K562 (cell line): Measurements from ENCODE around the gene PTPRG. TPM values are rescaled to one million over a fixed set of nuclear protein-coding genes. Genes with fewer than 3 reads are reported as not detected.

ENCODE experiments used
- ATAC-seq: fragments of 200-7000 bp; cut with Tn5 transposase; 3 replicates; pipeline ENCODE4 v1.9.1; 2020; ENCODE audit warnings: moderate library complexity
- BruUV-seq: library from RNA; stranded (reverse); fragments of 400-500 nt; replicated peaks from 2 replicates; lab custom pipeline; 2021; lab: Mats Ljungman, UMichigan
- CTCF ChIA-PET: fragments of 300-600 bp; formaldehyde crosslinking; extraction: SDS; loops from one replicate; lab custom pipeline; 2021; ENCODE audit warnings: low intra/inter-chr PET ratio; lab: Yijun Ruan, JAX
- POLR2A ChIA-PET: fragments of 300-600, 350-650 bp; sonication (Branson Sonifier 250); formaldehyde crosslinking; extraction: SDS; loops from one replicate; lab custom pipeline; 2021; ENCODE audit warnings: antibody characterized with exemption, inconsistent platforms; lab: Yijun Ruan, JAX
- DNase-seq, 4 experiments: peaks; one replicate each; pipeline versions ENCODE4 v3.0.0 to v3.0.0-alpha.2; 2011 to 2018; ENCODE audit warnings: low spot score in 3 of 4, mixed read lengths in 3 of 4; ENCODE audit errors: extremely low read depth in 1 of 4
- FAIRE-seq: peaks from 2 replicates; lab custom pipeline; 2011; peaks lifted over from hg19 to GRCh38; lab: Jason Lieb, UNC
- H2AFZ ChIP-seq: 2 replicates; pipeline ENCODE4 v1.6.0; 2011; ENCODE audit warnings: low read depth, low read length, control low read depth, inconsistent platforms
- H3K27ac ChIP-seq: fragments of 200-600 bp; 3 replicates; pipeline ENCODE4 v1.8.0; 2011; ENCODE audit warnings: low read depth, mild to moderate bottlenecking, control low read depth, inconsistent platforms, low read length, moderate library complexity, mixed read lengths; ENCODE audit errors: extremely low read depth
- H3K27me3 ChIP-seq, 2 experiments: fragments of 300-600 bp in 1 of 2; 2 replicates in 1 of 2; 3 replicates in 1 of 2; pipeline versions ENCODE4 v1.6.0 to v1.8.0; 2011; ENCODE audit warnings: inconsistent platforms in 2 of 2, low read length in 2 of 2, mild to moderate bottlenecking in 1 of 2, mixed read lengths in 1 of 2, moderate library complexity in 1 of 2; ENCODE audit not compliant: control insufficient read depth in 2 of 2, insufficient read depth in 2 of 2
- H3K36me3 ChIP-seq: fragments of 300-600 bp; 3 replicates; pipeline ENCODE4 v1.8.0; 2011; ENCODE audit warnings: mild to moderate bottlenecking, low read length, inconsistent platforms; ENCODE audit not compliant: control insufficient read depth, insufficient read depth
- H3K4me1 ChIP-seq, 2 experiments: fragments of 200-600 bp in 1 of 2; replicated peaks in 1 of 2; 2 replicates in 1 of 2; 3 replicates in 1 of 2; pipeline versions ENCODE4 v1.5.1 to v1.8.0; 2011; ENCODE audit warnings: inconsistent platforms in 2 of 2, low read length in 2 of 2, mild to moderate bottlenecking in 1 of 2, mixed read lengths in 1 of 2, moderate library complexity in 1 of 2; ENCODE audit not compliant: control insufficient read depth in 2 of 2, insufficient read depth in 2 of 2
- H3K4me2 ChIP-seq: 2 replicates; pipeline ENCODE4 v1.6.1; 2011; ENCODE audit warnings: low read length, control low read depth, inconsistent platforms, mixed read lengths; ENCODE audit not compliant: insufficient read depth
- H3K4me3 ChIP-seq: fragments of 200-600 bp; sonication (generic), shearing (Covaris generic); 2 replicates; pipeline ENCODE4 v1.5.1; 2016; ENCODE audit warnings: control low read depth, inconsistent platforms
- H3K79me2 ChIP-seq: fragments of 200-600 bp; 3 replicates; pipeline ENCODE4 v1.8.0; 2011; ENCODE audit warnings: low read length, inconsistent platforms; ENCODE audit not compliant: control insufficient read depth, insufficient read depth
- H3K9ac ChIP-seq, 2 experiments: 2 replicates each; pipeline versions ENCODE4 v1.6.0 to v1.6.1; 2011; ENCODE audit warnings: low read depth in 2 of 2, low read length in 2 of 2, control low read depth in 1 of 2, inconsistent platforms in 1 of 2, mild to moderate bottlenecking in 1 of 2, mixed read lengths in 1 of 2; ENCODE audit not compliant: insufficient read depth in 1 of 2
- H3K9me1 ChIP-seq: one replicate; pipeline ENCODE4 v1.6.0; 2011; ENCODE audit warnings: inconsistent platforms, mild to moderate bottlenecking, low read length, moderate library complexity; ENCODE audit not compliant: control insufficient read depth, insufficient read depth
- H3K9me3 ChIP-seq: replicated peaks from 2 replicates; pipeline ENCODE4 v1.5.1; 2011; ENCODE audit warnings: low read depth, low read length, inconsistent platforms; ENCODE audit not compliant: control insufficient read depth, insufficient read depth
- H4K20me1 ChIP-seq: replicated peaks from 2 replicates; pipeline ENCODE4 v1.6.1; 2011; ENCODE audit warnings: low read length, inconsistent platforms, mixed read lengths; ENCODE audit not compliant: control insufficient read depth, insufficient read depth
- CBFA2T2 ChIP-seq: fragments of 450-650 bp; conservative IDR thresholded peaks from 2 replicates; pipeline ENCODE4 v1.6.1; 2017; ENCODE audit warnings: mild to moderate bottlenecking
- HDAC2 ChIP-seq: fragments of 450-650 bp; IDR thresholded peaks from 2 replicates; pipeline ENCODE4 v1.6.1; 2016; ENCODE audit warnings: mild to moderate bottlenecking
- ID3 ChIP-seq, 2 experiments: fragments of 250-450 bp in 1 of 2; fragments of 450-650 bp in 1 of 2; sonication (Bioruptor Pico) in 1 of 2; IDR thresholded peaks; 2 replicates each; pipeline versions ENCODE4 v1.6.1 to v1.8.0; 2016 to 2021; ENCODE audit warnings: mild to moderate bottlenecking in 2 of 2, moderate library complexity in 2 of 2, missing compliant biosample characterization in 1 of 2, missing genetic modification characterization in 1 of 2
- KDM2B ChIP-seq: fragments of 250-450 bp; sonication (Bioruptor Pico); IDR thresholded peaks from 2 replicates; pipeline ENCODE4 v1.8.0; 2021; ENCODE audit warnings: mild to moderate bottlenecking, moderate library complexity
- NFE2L1 ChIP-seq: fragments of 450-650 bp; IDR thresholded peaks from 2 replicates; pipeline ENCODE4 v1.6.1; 2016; ENCODE audit warnings: missing genetic modification characterization, low read depth, mild to moderate bottlenecking, missing compliant biosample characterization, moderate library complexity, borderline replicate concordance
- NKRF ChIP-seq: fragments of 450-650 bp; IDR thresholded peaks from 2 replicates; pipeline ENCODE4 v1.6.1; 2016; ENCODE audit warnings: borderline replicate concordance
- XRCC4 ChIP-seq: IDR thresholded peaks from one replicate; pipeline ENCODE4 v1.6.1; 2011; ENCODE audit not compliant: insufficient read depth, insufficient read length; ENCODE audit errors: extremely low read depth
- ZBTB12 ChIP-seq: fragments of 250-450 bp; sonication (Bioruptor Pico); IDR thresholded peaks from 2 replicates; pipeline ENCODE4 v1.4.0; 2020
- WGBS: fragments of 100-300 bp; shearing (Covaris generic); methylation state at CpG from one replicate; pipeline ENCODE4 v1.1.6; 2016; ENCODE audit warnings: low coverage, mixed read lengths; ENCODE audit not compliant: insufficient coverage; ENCODE audit errors: missing lambda C conversion rate; 5-methylcytosine and 5-hydroxymethylcytosine counted together
- in situ Hi-C: fragments of 300-500 bp; cut with MboI; formaldehyde crosslinking; loops from 4 replicates; pipeline ENCODE4 v1.15.0; 2018; ENCODE audit warnings: inconsistent platforms, mixed read lengths
- intact Hi-C: fragments of 100-400 bp; cut with micrococcal nuclease; formaldehyde crosslinking; loops from 2 replicates; pipeline ENCODE4 v1.14.2; 2022
- polyA plus RNA-seq, 8 experiments: library from polyadenylated mRNA; depleted of rRNA in 4 of 8; stranded (reverse) in 5 of 8; unstranded in 3 of 8; fragments of >200 nt; fragmentation: Nextera tagmentation in 2 of 8; fragmentation: Illumina TruSeq in 1 of 8; extraction: Ambion mirVana in 2 of 8; extraction: Trizol in 1 of 8; gene quantifications; 2 replicates each; pipeline versions ENCODE4 v1.2.1 to v1.2.3, GENCODE V29; 2011 to 2014; ENCODE audit warnings: inconsistent platforms in 1 of 8, missing spikeins in 1 of 8
- total RNA-seq, 7 experiments: library from RNA; depleted of rRNA in 6 of 7; stranded (reverse); fragments of >200 nt in 6 of 7; fragmentation: Illumina TruSeq in 2 of 7; extraction: Trizol in 2 of 7; gene quantifications; 2 replicates each; pipeline versions ENCODE4 v1.2.1 to v1.2.3, GENCODE V29; 2011 to 2021; ENCODE audit warnings: low replicate concordance in 1 of 7

PTPRG gene
- total and polyA plus RNA-seq, 9 of the 15 experiments (the other 6 are each of a cell fraction or from before 2014, with no cell fraction given), result 0.16 TPM; not detected in 8

- no peak overlapping the region for H3K27ac ChIP-seq
- no peaks in the 10 kb centered on the region for H3K9me3 ChIP-seq
- ChIA-PET CTCF (no interaction called here), POLR2A (no interaction called here)
- WGBS, result 3% methylated on average over 3 of the region's 3 CpGs
- H3K9ac ChIP-seq, result no peak overlapping the region
- H3K4me3 ChIP-seq, result no peak overlapping the region
- no peak overlapping the region for H3K4me2 ChIP-seq
- peaks cover 0 to 5% of the 10 kb centered on the region in 2 experiments; a peak in 1 of 5 replicates for H3K27me3 ChIP-seq
- DNase-seq, result no peak
- intact Hi-C loops (no loop called here), in situ Hi-C loops (no loop called here)
- no peak for TF ChIP-seq KDM2B
- no peak overlapping the region for H2AFZ ChIP-seq
- H3K4me1 ChIP-seq, result no peaks in the 10 kb centered on the region
- H4K20me1 ChIP-seq, result no peaks in the 10 kb centered on the region
- no peaks in the 10 kb centered on the region for H3K79me2 ChIP-seq
- ATAC-seq, result no peak
- FAIRE-seq, result no peak
- H3K9me1 ChIP-seq, result no peaks in the 10 kb centered on the region
- no peaks in the 10 kb centered on the region for H3K36me3 ChIP-seq
- BruUV-seq, result no TSS peak
Measured at GRCh38 chr3:61669203-61669602, 107.8 kb downstream of the PTPRG start.

GRCh38 chr3:61669668-61670299 is 108.4 kb downstream of the PTPRG start:
- DNase-seq, result no peak
- H3K9ac ChIP-seq, result no peak overlapping the region
- H2AFZ ChIP-seq, result no peak overlapping the region
- intact Hi-C loops (no loop called here), in situ Hi-C loops (no loop called here)
- no peaks in the 10 kb centered on the region for H3K4me1 ChIP-seq
- POLR2A ChIA-PET, result no interaction called here
- peaks cover 0 to 5% of the 10 kb centered on the region in 2 experiments; a peak in 1 of 5 replicates for H3K27me3 ChIP-seq
- no peak for FAIRE-seq
- BruUV-seq, result no TSS peak
- WGBS, result 0% methylated on average over 4 of the region's 6 CpGs
- H3K4me2 ChIP-seq, result no peak overlapping the region
- H3K79me2 ChIP-seq, result no peaks in the 10 kb centered on the region
- no peaks in the 10 kb centered on the region for H3K36me3 ChIP-seq
- no peaks in the 10 kb centered on the region for H3K9me1 ChIP-seq
- H3K27ac ChIP-seq, result no peak overlapping the region
- CTCF ChIA-PET, result no interaction called here
- no peak overlapping the region for H3K4me3 ChIP-seq
- no peaks in the 10 kb centered on the region for H4K20me1 ChIP-seq
- no peak for ATAC-seq
- H3K9me3 ChIP-seq, result no peaks in the 10 kb centered on the region
- TF ChIP-seq NFE2L1 (tag) (no peak), XRCC4 (no peak), HDAC2 (no peak), ID3 (CRISPR knock-in tag; IDR thresholded peaks at IDR 0.05) (no peak), ID3 (tag; IDR thresholded peaks at IDR 0.05) (no peak), ZBTB12 (no peak), CBFA2T2 (no peak), NKRF (no peak)
